Naive B cell (primary cell): ENCODE measurements around the gene RMRP. TPM values are rescaled to one million over a fixed set of nuclear protein-coding genes. Genes with fewer than 3 reads are reported as not detected.
"Not testable (repeated sequence)": the region's sequence is repeated elsewhere in the genome, so short reads cannot be mapped to it uniquely, and the experiment has no call there.

Source experiments
- ATAC-seq, 2 donors: fragments of 150-1000 bp; cut with Tn5 transposase; 2 replicates each; pipeline ENCODE4 v1.10.0; 2021; ENCODE audit warnings: low read depth in 2 of 2, mild to moderate bottlenecking in 2 of 2, moderate library complexity in 2 of 2
- DNase-seq: peaks from one replicate; pipeline ENCODE4 v3.0.0; 2022
- H3K27ac Mint-ChIP-seq, 6 donors: one replicate each; pipeline ENCODE4 v1.8.0; 2020 to 2022; ENCODE audit warnings: mild to moderate bottlenecking in 6 of 6, mixed read lengths in 6 of 6, moderate library complexity in 5 of 6, inconsistent platforms in 2 of 6
- H3K27me3 Mint-ChIP-seq, 3 donors: one replicate each; pipeline ENCODE4 v1.8.0; 2021 to 2022; ENCODE audit warnings: mixed read lengths in 3 of 3, mild to moderate bottlenecking in 1 of 3
- H3K36me3 Mint-ChIP-seq, 2 donors: one replicate each; pipeline ENCODE4 v1.8.0; 2020 to 2022; ENCODE audit warnings: mixed read lengths in 2 of 2, inconsistent platforms in 1 of 2, mild to moderate bottlenecking in 1 of 2
- H3K4me1 Mint-ChIP-seq, 3 donors: one replicate each; pipeline ENCODE4 v1.8.0; 2020 to 2022; ENCODE audit warnings: mixed read lengths in 3 of 3, inconsistent platforms in 1 of 3, mild to moderate bottlenecking in 1 of 3, moderate library complexity in 1 of 3
- H3K4me3 Mint-ChIP-seq, 8 donors: one replicate each; pipeline ENCODE4 v1.8.0; 2020 to 2022; ENCODE audit warnings: mild to moderate bottlenecking in 8 of 8, mixed read lengths in 8 of 8, moderate library complexity in 8 of 8, inconsistent platforms in 2 of 8
- H3K9me3 Mint-ChIP-seq, 7 donors: one replicate each; pipeline ENCODE4 v1.8.0; 2020 to 2022; ENCODE audit warnings: mixed read lengths in 7 of 7, mild to moderate bottlenecking in 5 of 7, inconsistent platforms in 2 of 7, moderate library complexity in 1 of 7
- polyA plus RNA-seq, 6 donors: library from polyadenylated mRNA; unstranded; fragments of 300-500 nt; fragmentation: Illumina TruSeq; gene quantifications; one replicate each; pipeline ENCODE4 v1.2.3, GENCODE V29; 2021; ENCODE audit warnings: low read depth in 6 of 6

RMRP gene
- polyA plus RNA-seq, 6 donors from 2014 or later = 41.0 to 72.3 (median 56.5) TPM; not detected in 2

GRCh38 chr9:35618854-35619799, 38.7 kb downstream of the RMRP start:
- H3K4me3 Mint-ChIP-seq = peak overlapping the region; percentile 86 to 100 (median 98)
- peaks cover 8 to 34% of the 10 kb centered on the region in 2 donors for H3K36me3 Mint-ChIP-seq
- ATAC-seq = peak; percentile 57 to 64
- DNase-seq = peak; percentile 86
- H3K4me1 Mint-ChIP-seq = peaks cover 74 to 83% (median 78%) of the 10 kb centered on the region in 3 donors
- H3K27ac Mint-ChIP-seq = peak overlapping the region; percentile 93 to 99 (median 98)
- peaks cover 0 to 2% (median 0%) of the 10 kb centered on the region in 7 donors for H3K9me3 Mint-ChIP-seq
- H3K27me3 Mint-ChIP-seq = no peaks in the 10 kb centered on the region

DNA sequence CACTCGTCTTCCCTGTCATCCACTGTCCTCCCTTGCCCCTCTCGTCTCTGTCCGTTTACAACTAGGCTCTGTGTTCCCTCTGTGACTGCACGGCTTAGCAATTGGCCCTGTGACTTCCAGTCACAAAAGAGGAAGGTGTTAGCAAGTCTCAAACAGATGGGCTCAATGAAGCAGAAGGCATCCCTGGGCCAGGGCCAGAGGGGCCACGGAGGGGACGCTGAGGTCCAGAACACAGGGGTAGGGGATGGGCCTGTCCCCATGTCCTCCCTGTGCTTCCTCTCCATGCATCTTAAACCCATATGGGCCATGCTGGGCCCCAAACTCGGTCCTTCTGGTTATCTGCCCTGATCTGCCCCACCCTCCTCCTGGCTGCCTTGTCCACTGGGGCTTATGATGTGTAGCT, 39.5 kb downstream of the RMRP start, which contains the start of gene CD72:
Gene CD72 (minus strand): TSS at position 89 of the 403 bp plus-strand sequence. CDS start 110 bp downstream, outside the sequence.
- peak; percentile 48 to 57 for ATAC-seq
- H3K27me3 Mint-ChIP-seq = no peaks in the 10 kb centered on the region
- H3K9me3 Mint-ChIP-seq = peaks cover 0 to 2% (median 0%) of the 10 kb centered on the region in 7 donors
- peak within 1 kb of the TSS; percentile 86 to 100 (median 98) for H3K4me3 Mint-ChIP-seq
- DNase-seq = peak; percentile 80
- H3K27ac Mint-ChIP-seq = peak within 1 kb of the TSS; percentile 93 to 99 (median 98)
- peaks cover 79 to 91% (median 86%) of the 10 kb centered on the region in 3 donors for H3K4me1 Mint-ChIP-seq
- peaks cover 11 to 42% of the 10 kb centered on the region in 2 donors for H3K36me3 Mint-ChIP-seq

GRCh38 chr9:35617548-35617947, 40.3 kb downstream of the RMRP start:
- H3K27me3 Mint-ChIP-seq = no peaks in the 10 kb centered on the region
- H3K27ac Mint-ChIP-seq = peak overlapping the region; percentile 93 to 99 (median 98)
- no peak for ATAC-seq
- DNase-seq = no peak
- peaks cover 0 to 2% (median 0%) of the 10 kb centered on the region in 7 donors for H3K9me3 Mint-ChIP-seq
- peaks cover 87 to 98% (median 91%) of the 10 kb centered on the region in 3 donors for H3K4me1 Mint-ChIP-seq
- peak overlapping the region; percentile 86 to 100 (median 98) for H3K4me3 Mint-ChIP-seq
- peaks cover 18 to 50% of the 10 kb centered on the region in 2 donors for H3K36me3 Mint-ChIP-seq

DNA sequence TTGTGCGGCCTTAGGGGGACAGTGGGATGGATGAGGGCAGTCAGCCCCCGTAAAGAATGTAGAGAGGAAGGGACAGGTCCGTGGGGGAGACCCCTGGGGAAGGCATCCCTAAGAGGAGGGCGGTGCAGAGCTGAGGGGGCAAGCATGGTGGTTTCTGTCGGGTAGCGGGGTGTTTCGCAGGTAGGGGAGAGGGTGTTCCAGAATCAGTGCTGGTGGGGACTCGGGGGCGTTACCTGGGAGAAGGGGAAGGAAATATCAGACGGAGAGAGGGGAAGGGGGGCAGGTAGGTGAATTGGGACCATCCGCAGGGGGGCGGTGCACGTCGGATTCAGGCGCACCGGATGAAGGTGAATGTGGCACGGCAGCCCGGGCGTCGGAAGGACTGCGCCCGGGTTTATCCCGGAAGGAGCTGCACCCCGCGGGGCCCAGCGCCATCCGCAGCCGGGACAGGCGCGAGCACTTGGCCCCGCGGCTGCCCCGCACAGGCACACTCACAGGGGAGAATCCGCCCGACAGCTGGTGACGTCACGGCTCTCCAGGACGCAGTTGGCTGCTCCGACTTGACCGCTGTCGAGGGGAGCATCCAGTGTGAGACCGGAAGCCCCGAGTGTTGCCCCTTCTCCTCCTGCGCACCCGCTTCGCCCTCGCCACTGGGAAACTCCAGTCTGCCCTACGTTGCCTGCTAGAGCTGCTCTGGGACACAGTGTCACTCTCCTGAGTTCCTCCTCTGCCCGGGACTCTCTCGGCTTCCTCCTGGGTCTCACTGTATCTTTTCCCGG, 40.9 kb downstream of the RMRP start:
- peak; percentile 71 for DNase-seq
- Mint-ChIP-seq H3K4me3 (peak overlapping the region; percentile 86 to 100 (median 98)), H3K9me3 (peaks cover 0 to 2% (median 0%) of the 10 kb centered on the region in 7 donors), H3K36me3 (peaks cover 19 to 52% of the 10 kb centered on the region in 2 donors), H3K27me3 (no peaks in the 10 kb centered on the region), H3K4me1 (peaks cover 86 to 100% (median 91%) of the 10 kb centered on the region in 3 donors), H3K27ac (peak overlapping the region; percentile 93 to 99 (median 98))
- ATAC-seq = peak; percentile 18 to 23

GRCh38 chr9:35615981-35616680, 41.7 kb downstream of the RMRP start:
- no peak for DNase-seq
- H3K4me1 Mint-ChIP-seq = peaks cover 86 to 100% (median 91%) of the 10 kb centered on the region in 3 donors
- ATAC-seq = no peak

DNA sequence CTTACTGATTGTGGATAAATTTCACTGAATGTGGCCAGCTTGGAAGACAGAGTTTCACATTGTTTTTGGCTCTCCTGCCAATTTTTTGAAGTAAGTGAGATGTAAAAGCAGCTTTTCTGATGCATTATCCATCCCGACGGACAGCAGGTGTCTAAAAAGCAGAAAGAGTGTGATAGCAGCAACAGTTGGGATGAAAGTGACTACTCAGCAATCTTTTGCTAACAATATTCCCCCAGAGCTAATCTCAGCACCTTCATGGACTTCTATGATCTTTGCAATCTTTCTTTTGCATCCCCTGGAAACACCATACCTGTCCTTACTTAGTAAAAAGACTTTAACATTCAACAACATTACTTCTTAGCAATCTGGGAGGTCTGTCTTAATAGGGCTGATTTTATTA, 45.0 kb downstream of the RMRP start:
- Mint-ChIP-seq H3K36me3 (peaks cover 25 to 55% of the 10 kb centered on the region in 2 donors), H3K27ac (peak overlapping the region in 4 of 6 donors; percentile 47 to 95 (median 87)), H3K4me1 (peaks cover 62 to 80% (median 78%) of the 10 kb centered on the region in 3 donors)

More at GRCh38 chr9:35615981-35616680, 41.7 kb downstream of the RMRP start:
- Mint-ChIP-seq H3K36me3 (peaks cover 25 to 60% of the 10 kb centered on the region in 2 donors), H3K27ac (peak overlapping the region; percentile 91 to 99 (median 98)), H3K9me3 (peaks cover 0 to 2% (median 0%) of the 10 kb centered on the region in 7 donors), H3K27me3 (no peaks in the 10 kb centered on the region), H3K4me3 (peak overlapping the region; percentile 86 to 100 (median 98))

GRCh38 chr9:35612066-35612465, 45.8 kb downstream of the RMRP start:
- H3K9me3 Mint-ChIP-seq, H3K27me3 Mint-ChIP-seq, DNase-seq, ATAC-seq: not testable (repeated sequence)
- Mint-ChIP-seq H3K27ac (peak overlapping the region in 4 of 6 donors; percentile 47 to 91 (median 81)), H3K4me3 (peak overlapping the region in 4 of 8 donors; percentile 50 to 74 (median 56)), H3K36me3 (peaks cover 25 to 48% of the 10 kb centered on the region in 2 donors), H3K4me1 (peaks cover 60 to 82% (median 80%) of the 10 kb centered on the region in 3 donors)

More for the DNA sequence above, 45.0 kb downstream of the RMRP start:
- Mint-ChIP-seq H3K9me3 (no peaks in the 10 kb centered on the region), H3K4me3 (peak overlapping the region in 4 of 8 donors; percentile 48 to 99 (median 68)), H3K27me3 (no peaks in the 10 kb centered on the region)
- no peak for ATAC-seq
- DNase-seq = no peak

DNA sequence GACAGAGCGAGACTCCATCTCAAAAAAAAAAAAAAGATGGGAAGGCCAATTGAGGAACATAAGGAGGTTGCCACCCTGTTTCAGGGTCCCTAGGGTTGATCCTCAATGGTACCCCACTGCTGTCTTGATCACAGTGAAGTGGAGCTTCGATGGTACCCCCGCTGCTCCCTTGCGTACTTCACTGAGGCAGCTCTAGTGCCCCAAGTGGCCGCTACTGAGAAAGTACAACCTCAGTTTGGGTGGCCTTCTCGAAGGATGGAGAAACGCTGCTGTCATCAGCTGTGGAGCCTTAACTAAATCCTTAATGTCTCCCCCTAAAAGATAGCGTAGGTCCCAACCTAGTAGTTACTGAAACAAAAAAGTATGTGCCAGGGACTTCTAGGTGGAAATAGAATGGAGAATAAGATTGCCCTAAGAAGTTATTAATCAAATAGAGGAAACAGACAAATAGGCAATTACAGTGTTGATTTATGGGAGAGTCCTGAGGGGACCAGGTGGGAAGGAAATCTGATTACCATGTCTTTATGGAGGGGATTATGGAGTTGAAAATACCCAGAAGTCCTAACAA, 46.5 kb downstream of the RMRP start:
- no peaks in the 10 kb centered on the region for H3K9me3 Mint-ChIP-seq
- ATAC-seq (peak; percentile 88 to 89), DNase-seq (peak; percentile 45)
- peaks cover 25 to 44% of the 10 kb centered on the region in 2 donors for H3K36me3 Mint-ChIP-seq
- H3K27ac Mint-ChIP-seq = peak overlapping the region in 5 of 6 donors; percentile 11 to 91 (median 67)
- peak overlapping the region in 5 of 8 donors; percentile 7 to 87 (median 41) for H3K4me3 Mint-ChIP-seq
- peaks cover 59 to 84% (median 79%) of the 10 kb centered on the region in 3 donors for H3K4me1 Mint-ChIP-seq
- no peaks in the 10 kb centered on the region for H3K27me3 Mint-ChIP-seq

- Mint-ChIP-seq H3K27ac (peak overlapping the region in 1 of 6 donors; percentile 29), H3K36me3 (peaks cover 24 to 32% of the 10 kb centered on the region in 2 donors), H3K9me3 (no peaks in the 10 kb centered on the region), H3K4me3 (peak overlapping the region in 1 of 8 donors; percentile 63), H3K27me3 (no peaks in the 10 kb centered on the region), H3K4me1 (peaks cover 49 to 74% (median 71%) of the 10 kb centered on the region in 3 donors)
- DNase-seq = no peak
- no peak for ATAC-seq
Observed at GRCh38 chr9:35609820-35610163, 48.0 kb downstream of the RMRP start.

DNA sequence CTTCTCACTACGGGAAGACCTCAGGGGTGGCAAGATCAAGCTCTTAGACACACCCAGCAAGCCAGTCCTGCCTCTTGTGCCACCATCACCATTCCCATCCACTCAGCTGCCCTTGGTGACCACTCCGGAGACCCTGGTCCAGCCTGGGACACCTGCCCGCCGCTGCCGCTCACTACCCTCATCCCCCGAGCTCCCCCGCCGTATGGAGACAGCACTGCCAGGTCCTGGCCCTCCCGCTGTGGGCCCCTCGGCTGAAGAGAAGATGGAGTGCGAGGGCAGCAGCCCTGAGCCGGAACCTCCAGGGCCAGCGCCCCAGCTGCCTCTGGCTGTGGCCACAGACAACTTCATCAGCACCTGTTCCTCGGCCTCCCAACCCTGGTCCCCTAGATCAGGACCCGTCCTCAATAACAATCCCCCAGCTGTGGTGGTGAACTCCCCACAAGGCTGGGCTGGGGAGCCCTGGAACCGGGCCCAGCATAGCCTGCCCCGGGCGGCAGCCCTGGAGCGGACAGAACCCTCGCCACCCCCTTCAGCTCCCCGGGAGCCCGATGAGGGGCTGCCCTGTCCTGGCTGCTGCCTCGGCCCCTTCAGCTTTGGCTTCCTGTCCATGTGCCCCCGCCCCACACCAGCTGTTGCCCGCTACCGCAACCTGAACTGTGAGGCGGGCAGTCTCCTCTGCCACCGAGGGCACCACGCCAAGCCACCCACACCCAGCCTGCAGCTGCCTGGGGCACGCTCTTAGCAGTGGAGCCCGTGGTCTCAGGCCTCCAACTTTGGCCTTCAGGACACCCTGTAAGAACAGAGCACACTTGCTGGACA, 48.6 kb downstream of the RMRP start:
- Mint-ChIP-seq H3K4me1 (peaks cover 48 to 74% (median 69%) of the 10 kb centered on the region in 3 donors), H3K27ac (peak overlapping the region in 3 of 6 donors; percentile 57 to 83 (median 77))

DNA sequence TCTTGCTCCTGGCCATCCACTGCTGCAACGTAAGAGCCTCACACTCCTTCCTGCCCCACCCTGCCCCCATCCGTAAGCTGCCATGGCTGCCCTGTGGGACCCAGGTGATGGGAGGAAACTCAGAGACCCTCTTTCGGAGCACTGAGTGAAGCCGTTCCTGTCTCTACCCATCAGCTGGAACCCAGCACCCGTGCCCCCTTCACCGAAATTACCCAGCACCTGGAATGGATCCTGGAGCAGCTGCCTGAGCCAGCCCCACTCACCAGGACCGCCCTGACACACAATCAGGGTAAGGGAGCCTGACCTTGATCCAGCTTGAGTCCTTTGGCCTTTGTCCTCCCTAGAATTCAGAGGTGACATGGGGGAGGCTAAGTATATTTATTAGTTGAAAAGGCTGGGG, 49.6 kb downstream of the RMRP start:
- no peak for DNase-seq
- peaks cover 14 to 16% of the 10 kb centered on the region in 2 donors for H3K36me3 Mint-ChIP-seq
- H3K27ac Mint-ChIP-seq = peak overlapping the region in 4 of 6 donors; percentile 15 to 73 (median 42)
- ATAC-seq = no peak
- no peaks in the 10 kb centered on the region for H3K9me3 Mint-ChIP-seq
- H3K4me1 Mint-ChIP-seq = peaks cover 51 to 74% (median 69%) of the 10 kb centered on the region in 3 donors
- peak overlapping the region in 1 of 8 donors; percentile 61 for H3K4me3 Mint-ChIP-seq
- H3K27me3 Mint-ChIP-seq = no peaks in the 10 kb centered on the region

More for the DNA sequence above, 48.6 kb downstream of the RMRP start:
- Mint-ChIP-seq H3K36me3 (peaks cover 18 to 26% of the 10 kb centered on the region in 2 donors), H3K9me3 (no peaks in the 10 kb centered on the region), H3K27me3 (no peaks in the 10 kb centered on the region), H3K4me3 (peak overlapping the region in 2 of 8 donors; percentile 21 to 63)
- DNase-seq (no peak), ATAC-seq (no peak)
